ENCODE results near the gene ATP7B.

GRCh38 chr13:52005841-52006522 is 5.3 kb downstream of the ATP7B start:
- TF ChIP-seq POLR2A (IDR thresholded peaks at IDR 0.05): no peak
- TF ChIP-seq, protein P1, sequence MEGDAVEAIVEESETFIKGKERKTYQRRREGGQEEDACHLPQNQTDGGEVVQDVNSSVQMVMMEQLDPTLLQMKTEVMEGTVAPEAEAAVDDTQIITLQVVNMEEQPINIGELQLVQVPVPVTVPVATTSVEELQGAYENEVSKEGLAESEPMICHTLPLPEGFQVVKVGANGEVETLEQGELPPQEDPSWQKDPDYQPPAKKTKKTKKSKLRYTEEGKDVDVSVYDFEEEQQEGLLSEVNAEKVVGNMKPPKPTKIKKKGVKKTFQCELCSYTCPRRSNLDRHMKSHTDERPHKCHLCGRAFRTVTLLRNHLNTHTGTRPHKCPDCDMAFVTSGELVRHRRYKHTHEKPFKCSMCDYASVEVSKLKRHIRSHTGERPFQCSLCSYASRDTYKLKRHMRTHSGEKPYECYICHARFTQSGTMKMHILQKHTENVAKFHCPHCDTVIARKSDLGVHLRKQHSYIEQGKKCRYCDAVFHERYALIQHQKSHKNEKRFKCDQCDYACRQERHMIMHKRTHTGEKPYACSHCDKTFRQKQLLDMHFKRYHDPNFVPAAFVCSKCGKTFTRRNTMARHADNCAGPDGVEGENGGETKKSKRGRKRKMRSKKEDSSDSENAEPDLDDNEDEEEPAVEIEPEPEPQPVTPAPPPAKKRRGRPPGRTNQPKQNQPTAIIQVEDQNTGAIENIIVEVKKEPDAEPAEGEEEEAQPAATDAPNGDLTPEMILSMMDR (IDR thresholded peaks at IDR 0.05): no peak
